HG03460 (cell line): ENCODE data around the gene SPACA5.
"Not testable (repeated sequence)": the region's sequence is repeated elsewhere in the genome, so short reads cannot be mapped to it uniquely, and the experiment has no call there.

Source experiments
- ATAC-seq: cut with Tn5 transposase; IDR thresholded peaks from one replicate; pipeline ENCODE4 v1.9.1; 2021; ENCODE audit not compliant: unreplicated experiment

The SPACA5 gene

GRCh38 chrX:48021026-48021900 lies 14.5 kb downstream of the SPACA5 start:
- ATAC-seq: no peak

GRCh38 chrX:48022100-48022499 lies 15.3 kb downstream of the SPACA5 start:
- ATAC-seq: no peak

DNA sequence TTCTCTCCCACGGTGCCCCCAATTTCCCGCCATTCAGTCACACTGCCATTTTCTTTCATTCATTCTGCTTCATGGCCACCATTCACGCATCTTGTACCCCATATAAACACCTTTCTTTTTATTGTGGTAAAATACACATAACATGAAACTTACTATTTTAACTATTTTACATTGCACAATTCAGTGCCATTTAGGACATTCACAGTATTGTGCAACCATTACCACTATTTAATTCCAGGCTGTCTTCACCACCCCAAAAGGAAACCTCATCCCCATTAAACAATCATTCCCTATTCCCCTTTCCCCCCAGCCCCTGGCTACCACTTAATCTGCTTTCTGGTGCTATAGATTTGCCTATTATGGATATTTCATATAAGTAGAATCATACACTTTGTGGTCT lies 15.9 kb downstream of the SPACA5 start:
- no peak for ATAC-seq

GRCh38 chrX:48025561-48025960 lies 18.8 kb downstream of the SPACA5 start:
- ATAC-seq: no peak

DNA sequence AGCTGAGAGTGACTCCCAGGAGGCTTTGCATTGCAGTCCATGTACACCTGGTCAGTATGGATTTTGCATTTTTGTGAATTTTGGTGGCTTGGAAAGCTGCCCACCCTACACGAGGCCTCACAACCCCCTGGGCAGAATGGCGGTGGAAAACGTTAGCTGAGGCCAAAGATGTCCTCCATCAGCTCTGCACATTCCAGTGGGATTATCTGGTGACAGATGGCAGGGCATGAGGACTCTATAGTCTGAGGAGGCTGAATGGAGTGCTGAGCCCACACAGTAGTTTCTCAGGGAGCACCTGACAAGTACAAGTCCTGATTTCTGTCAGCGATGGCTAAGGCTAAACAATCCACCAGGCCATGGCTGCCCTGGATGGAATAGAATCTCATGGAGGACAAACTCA lies 20.8 kb downstream of the SPACA5 start:
- ATAC-seq: not testable (repeated sequence)

- no peak for ATAC-seq
Observed at GRCh38 chrX:48028091-48028490, 21.3 kb downstream of the SPACA5 start.

DNA sequence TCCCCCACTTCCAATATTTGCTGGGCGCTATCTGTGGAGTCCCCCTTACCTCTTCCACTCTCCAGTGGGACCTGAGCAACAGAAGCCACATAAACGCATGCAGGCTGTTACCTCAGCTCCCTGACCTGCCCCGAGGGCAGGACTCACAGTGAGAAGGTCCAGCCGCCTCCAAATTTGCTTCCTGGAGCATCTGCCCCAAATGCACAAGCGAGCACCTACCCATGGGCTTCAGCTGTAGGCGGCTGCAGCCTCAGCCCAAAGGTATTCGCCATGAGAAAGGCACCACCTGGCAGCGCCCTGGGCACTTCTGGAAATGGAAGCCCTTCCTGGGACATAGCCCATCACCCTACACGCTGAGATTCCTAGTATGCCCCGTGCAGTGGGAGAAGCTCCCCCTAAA lies 23.4 kb downstream of the SPACA5 start:
- ATAC-seq: no peak

DNA sequence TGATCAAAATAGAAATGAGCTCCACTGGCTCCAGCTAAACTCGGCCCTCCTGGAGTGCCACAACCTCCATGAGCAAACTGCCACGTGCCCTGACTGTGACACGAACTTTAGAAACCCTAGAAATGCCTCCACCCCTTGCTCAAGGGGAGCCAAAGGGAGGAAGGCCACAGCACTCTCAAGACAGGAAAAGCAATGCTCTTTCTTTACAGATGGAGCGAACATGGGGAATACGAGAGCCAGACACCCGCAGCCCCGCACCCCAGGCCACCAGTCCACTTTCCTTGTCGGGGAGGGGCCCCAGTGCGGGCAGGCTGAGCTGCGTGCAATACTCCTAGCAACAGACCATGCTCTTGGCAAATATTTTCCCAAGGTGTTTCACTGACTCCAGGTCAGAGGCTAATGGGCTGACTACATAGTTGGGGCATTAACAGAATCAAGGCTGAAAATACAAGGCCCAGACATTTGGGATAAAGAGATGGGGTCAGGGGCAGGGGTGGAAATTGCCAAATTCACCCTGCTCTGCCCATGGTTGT lies 23.9 kb downstream of the SPACA5 start:
- ATAC-seq: not testable (repeated sequence)

DNA sequence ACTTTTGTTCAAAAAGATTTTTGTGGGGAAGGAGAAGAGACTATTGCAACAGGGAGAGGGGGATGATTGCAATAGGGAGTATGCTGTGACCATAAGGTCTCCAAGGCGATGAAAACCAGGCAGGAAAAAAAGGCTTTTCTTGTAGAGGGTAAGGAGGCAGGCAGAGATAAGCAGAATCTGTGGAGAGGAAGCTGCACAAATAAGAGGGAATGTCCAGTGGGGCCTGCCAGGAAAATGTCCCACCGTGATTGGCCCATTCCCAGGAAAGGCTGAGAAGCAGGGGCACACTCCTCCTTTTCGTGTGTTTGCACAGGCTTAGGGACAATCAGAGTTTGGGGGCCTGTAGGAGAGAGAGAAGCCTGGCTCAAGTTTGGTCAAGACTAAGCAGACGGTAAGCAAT lies 29.1 kb downstream of the SPACA5 start:
- no peak for ATAC-seq

GRCh38 chrX:48043056-48043455 lies 36.3 kb downstream of the SPACA5 start:
- no peak for ATAC-seq

- no peak for ATAC-seq
Observed at GRCh38 chrX:48045410-48046311, 38.9 kb downstream of the SPACA5 start.

DNA sequence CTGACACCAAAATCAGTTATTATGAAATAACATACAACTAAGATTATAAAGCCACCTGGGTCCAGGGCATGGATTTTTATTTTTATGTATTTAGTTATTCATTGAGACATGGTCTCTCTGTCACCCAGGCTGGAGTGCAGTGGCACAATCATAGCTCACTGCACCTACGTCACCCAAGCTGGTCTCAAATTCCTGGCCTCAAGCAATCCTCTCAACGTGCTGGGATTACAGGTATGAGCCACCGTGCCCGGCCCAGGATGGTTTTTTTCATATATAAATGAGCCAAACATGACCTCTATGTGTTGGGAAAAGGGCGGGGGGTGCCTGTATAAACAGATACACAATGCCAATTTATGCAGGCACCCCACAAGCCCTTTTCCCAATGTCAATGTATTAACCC lies 40.1 kb downstream of the SPACA5 start:
- ATAC-seq: no peak

DNA sequence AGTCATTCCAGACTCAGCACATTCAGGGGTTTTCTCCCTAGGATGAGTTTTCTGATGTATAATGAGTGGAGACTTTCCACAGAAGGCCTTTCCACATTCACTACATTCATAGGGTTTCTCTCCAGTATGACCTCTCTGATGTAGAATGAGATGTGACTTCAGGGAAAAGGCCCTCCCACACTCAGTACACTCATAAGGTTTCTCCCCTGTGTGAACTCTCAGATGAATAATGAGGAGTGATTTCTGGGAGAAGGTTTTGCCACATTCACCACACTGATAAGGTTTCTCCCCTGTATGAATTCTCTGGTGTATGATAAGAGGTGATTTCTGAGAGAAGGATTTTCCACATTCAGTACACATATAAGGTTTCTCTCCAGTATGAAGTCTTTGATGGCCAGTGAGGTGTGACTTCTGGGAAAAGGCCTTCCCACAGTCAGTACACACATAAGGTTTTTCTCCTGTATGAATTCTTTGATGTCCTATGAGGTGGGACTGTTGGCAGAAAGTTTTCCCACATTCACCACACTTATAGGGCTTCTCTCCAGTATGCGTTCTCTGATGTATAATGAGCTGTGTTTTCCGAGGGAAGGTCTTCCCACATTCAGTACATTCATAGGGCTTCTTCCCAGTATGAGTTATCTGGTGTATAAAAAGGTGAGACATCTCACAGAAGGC lies 52.0 kb downstream of the SPACA5 start:
- no peak for ATAC-seq

DNA sequence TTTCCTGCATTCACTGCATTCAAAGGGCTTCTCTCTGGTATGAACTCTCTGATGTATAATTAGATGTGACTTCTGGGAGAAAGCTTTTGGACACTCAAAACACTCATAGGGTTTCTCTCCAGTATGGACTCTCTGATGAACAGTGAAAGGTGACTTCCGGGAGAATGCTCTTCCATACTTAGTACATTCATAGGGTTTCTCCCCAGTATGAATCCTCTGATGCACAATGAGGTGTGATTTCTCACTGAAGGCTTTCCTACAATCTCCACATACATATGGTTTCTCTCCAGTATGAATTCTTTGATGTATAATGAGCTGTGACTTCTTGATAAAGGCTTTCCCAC lies 52.5 kb downstream of the SPACA5 start:
- no peak for ATAC-seq
